GM18505 (cell line): ENCODE data around the gene YTHDC1.
"Not testable (repeated sequence)": the region's sequence is repeated elsewhere in the genome, so short reads cannot be mapped to it uniquely, and the experiment has no call there.

Source experiments
- ATAC-seq: cut with Tn5 transposase; IDR thresholded peaks from one replicate; pipeline ENCODE4 v1.9.1; 2021; ENCODE audit not compliant: unreplicated experiment
- POLR2A ChIP-seq: IDR thresholded peaks from 4 replicates; pipeline ENCODE4 v1.6.1; 2011; ENCODE audit warnings: borderline replicate concordance; ENCODE audit not compliant: insufficient read depth, insufficient read length; ENCODE audit errors: extremely low read depth

Gene YTHDC1

DNA sequence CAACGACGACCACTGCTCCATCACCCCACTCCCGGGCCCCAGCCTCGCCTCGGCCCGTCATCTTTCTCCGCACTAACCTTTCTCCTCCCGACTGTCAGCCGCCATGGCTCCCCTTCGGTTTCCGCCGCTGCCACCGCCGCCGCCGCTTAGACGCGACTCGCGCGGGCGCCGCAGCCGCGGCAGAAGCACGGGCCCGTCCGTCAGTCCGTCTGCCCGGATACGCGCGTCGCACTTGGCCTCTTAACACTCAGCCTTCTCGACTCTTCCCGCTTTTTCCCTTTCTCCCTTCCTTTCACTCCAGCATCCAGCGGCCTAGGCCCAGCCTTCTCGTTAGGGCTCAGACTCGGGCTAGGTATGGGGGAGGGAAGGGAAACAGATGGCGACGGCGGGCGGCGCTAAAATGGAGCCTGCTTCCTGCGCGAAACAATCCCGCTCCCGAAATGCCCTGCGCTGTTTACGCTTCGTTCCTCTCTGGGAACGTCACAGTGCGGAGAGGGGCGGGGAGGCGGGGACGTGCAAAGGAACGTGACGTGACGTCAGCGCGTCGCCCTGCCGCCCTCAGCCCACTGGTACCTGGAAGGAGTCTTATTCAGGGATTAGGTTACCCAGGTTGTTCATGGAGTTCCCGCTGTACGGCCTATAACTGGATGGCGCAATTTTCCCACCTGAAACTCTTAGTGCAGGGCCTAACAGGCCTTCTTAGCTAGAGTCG is at the start of gene YTHDC1:
Gene YTHDC1 (minus strand): TSS at position 442 of the 712 bp plus-strand sequence. CDS start 337 bp downstream, at position 105.
- ATAC-seq, result peak; percentile 98
- TF ChIP-seq POLR2A, result peak; percentile 80

DNA sequence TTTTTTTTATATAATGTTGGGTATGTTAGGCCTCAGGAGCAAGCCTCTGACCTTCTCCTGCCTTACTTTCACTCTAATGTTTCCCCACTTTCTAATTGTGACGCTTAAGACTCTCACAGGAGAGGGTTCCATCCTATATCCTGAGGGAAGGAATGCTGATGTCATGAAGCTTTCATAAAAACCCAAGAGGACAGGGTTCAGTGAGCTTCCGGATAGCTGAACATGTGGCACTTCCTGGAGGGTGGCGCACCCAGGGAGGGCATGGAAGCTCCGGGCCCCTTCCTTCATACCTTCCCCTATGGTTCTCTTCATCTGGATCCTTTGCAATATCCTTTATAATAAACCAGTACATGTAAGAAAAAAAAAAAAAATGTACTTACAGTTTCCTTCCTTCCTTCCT is 49.4 kb upstream of the YTHDC1 start:
- TF ChIP-seq POLR2A, result no peak
- ATAC-seq, result no peak

GRCh38 chr4:68396756-68397155 is 46.9 kb upstream of the YTHDC1 start:
- no peak for ATAC-seq

GRCh38 chr4:68391436-68391835 is 41.5 kb upstream of the YTHDC1 start:
- TF ChIP-seq POLR2A, result no peak
- ATAC-seq, result no peak

More at GRCh38 chr4:68396756-68397155, 46.9 kb upstream of the YTHDC1 start:
- TF ChIP-seq POLR2A, result no peak

GRCh38 chr4:68390205-68390935 is 40.5 kb upstream of the YTHDC1 start:
- no peak for ATAC-seq
- TF ChIP-seq POLR2A, result no peak

GRCh38 chr4:68389386-68389913 is 39.6 kb upstream of the YTHDC1 start:
- not testable (repeated sequence) for ATAC-seq

DNA sequence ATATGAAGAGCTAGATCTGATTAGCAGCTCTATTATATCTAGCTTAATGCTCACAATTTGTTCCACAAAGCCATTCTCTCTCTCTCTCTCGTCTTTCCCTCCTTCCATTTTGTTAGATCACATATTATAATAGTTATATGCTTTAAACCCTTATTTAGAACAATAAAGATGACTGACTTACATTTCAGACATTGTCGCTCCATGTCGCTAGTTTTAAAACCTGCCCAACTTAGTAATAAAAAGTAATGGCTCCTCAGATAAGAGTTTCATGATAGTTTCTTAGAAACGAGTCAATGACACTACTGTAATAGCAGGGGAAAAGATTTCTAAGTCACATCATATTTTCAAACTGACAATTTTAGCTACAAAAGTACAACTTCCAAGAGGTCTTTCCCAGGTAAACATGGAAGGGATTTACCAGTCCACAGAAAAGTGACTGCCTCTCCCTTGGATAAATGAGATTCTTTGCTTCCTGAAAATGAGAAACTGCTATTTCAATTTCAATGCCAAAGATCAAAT is 38.5 kb upstream of the YTHDC1 start:
- no peak for ATAC-seq
- TF ChIP-seq POLR2A, result no peak

DNA sequence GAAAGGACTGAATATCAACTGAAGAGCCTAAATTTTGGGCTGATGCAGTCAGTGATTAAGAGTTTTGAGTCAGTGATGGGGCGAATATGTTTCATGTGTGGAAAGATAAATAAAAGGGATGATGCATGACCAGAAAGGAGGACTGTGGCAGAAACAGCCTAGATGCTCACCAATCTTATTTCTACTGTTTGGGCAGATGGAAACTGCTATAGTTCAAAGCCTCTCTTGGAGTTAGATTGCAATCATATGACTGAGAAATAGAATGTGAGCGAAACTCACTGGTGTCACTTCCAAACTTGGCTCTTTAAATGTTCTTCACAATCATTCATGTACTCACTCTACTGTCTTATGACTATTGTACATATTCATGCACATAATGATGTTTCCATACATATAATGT is 35.4 kb upstream of the YTHDC1 start:
- no peak for TF ChIP-seq POLR2A
- no peak for ATAC-seq

DNA sequence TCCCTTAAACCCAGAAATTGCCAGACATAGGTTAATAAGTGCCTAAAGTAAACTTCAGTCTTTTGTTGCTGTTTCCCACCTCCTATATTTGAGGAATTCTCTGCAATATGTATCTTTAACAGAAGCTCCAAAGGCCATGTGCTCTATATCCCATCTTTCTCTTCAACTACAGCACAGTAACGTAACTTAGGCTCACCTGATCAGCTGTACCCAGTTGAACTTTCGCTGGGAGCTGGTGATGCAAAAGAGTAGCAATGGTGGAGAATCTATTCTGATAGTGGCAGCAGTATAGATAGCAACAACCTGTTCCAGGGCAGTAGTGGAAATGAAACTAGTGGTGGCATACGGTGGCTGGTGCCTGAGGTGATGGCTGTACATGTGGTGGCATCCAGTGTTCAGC is 33.2 kb upstream of the YTHDC1 start:
- TF ChIP-seq POLR2A, result no peak
- no peak for ATAC-seq

- no peak for ATAC-seq
- TF ChIP-seq POLR2A, result no peak
These were observed 28.3 kb upstream of the YTHDC1 start for GRCh38 chr4:68378226-68378625.

DNA sequence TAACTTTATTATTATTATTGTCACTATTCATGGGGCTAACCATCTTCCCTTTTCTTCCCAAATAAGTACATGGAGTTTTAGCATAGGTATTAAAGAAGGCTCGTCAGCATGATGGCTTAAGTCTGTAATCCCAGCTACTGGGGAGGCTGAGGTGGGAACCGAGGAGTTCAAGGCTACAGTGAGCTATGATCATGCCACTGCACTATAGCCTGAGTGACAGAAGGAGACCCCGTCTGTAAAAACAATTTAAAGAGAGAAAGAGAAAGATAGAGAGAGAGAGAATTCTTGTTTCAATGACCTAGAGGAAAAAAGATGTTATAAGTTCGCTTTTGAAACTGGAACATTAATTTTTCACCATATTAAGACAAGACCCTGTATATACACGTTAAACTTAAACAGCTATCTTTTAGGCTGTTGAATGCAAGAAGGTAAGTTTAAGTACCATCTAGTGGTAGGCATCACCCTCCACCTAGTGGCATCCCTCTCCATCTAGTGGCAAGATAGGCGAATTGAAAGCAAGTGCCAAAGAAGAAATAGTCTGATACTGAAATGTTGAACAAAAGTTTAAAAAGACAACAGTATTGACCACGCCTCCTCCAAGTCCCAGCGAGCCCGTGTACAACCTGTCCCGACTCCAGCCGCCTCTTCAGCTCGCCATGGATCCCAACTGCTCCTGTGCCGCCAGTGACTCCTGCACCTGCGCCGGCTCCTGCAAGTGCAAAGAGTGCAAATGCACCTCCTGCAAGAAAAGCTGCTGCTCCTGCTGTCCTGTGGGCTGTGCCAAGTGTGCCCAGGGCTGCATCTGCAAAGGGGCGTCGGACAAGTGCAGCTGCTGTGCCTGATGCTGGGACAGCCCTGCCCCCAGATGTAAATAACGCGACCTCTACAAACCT is 26.0 kb upstream of the YTHDC1 start:
- no peak for TF ChIP-seq POLR2A
- ATAC-seq, result peak; percentile 73

DNA sequence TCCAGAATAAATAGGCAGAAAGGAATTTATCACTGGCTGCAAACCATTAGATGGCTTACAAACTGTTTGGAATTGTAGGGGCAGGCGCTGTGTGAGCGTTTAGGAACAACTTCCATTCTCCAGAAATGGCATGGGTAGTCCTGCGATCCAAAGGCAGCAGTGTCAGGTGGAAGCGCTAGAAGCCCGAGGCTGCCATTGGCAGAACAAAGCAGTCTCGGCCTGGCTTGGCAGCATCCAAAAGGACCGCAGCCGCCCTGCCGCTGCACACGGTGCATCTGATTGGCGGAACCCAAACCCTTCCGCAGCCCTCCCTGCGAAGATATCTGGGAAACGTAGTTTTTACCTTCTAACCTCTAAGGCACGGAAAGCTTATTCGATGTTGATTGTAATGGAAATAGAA is 23.6 kb upstream of the YTHDC1 start:
- no peak for TF ChIP-seq POLR2A
- peak; percentile 85 for ATAC-seq

GRCh38 chr4:68372588-68372987 is 22.7 kb upstream of the YTHDC1 start:
- ATAC-seq, result no peak
- TF ChIP-seq POLR2A, result no peak

DNA sequence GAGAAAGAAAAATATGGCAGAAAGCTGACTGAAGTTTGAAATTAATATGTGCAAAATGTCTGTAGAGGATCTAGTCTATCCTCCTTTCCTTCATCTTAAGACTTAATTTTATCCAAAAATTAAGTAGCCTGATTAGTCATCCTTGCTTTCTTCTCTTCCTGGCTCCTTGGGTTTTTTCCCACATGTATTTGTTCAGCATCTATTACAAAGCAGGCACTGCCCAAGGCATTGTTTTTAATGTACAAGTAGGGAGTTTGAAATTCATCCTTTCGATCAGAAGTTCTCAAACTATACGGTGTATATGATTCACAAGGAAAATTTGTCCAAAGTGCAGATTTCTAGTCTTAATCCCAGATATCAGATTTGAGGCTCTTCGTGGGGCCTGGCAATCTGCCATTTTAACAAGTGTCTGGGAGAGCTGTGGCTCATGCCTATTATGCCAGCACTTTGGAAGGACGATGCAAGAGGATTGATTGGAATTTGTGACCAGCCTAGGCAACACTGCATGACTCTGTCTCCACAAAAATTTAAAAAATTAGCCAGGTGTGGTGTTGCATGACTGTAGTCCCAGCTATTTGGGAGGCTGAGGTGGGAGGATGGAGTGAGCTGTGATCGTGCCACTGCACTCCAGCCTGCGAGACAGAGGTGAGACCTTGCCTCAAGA is 19.4 kb upstream of the YTHDC1 start:
- no peak for ATAC-seq
- TF ChIP-seq POLR2A, result no peak
